Measurements from ENCODE around the gene ICE1. TPM values are rescaled to one million over a fixed set of nuclear protein-coding genes. Genes with fewer than 3 reads are reported as not detected.
A peak's percentile ranks its signal among the peaks of the same experiment; 100 is the strongest.

ICE1 gene
- total and polyA plus RNA-seq, 9 of the 15 experiments (the other 6 are each of a cell fraction or from before 2014, with no cell fraction given) = 4.9 to 47.4 (median 28.2) TPM

GRCh38 chr5:5492087-5492933, 69.8 kb downstream of the ICE1 start (continued):
- TF ChIP-seq, protein P1, sequence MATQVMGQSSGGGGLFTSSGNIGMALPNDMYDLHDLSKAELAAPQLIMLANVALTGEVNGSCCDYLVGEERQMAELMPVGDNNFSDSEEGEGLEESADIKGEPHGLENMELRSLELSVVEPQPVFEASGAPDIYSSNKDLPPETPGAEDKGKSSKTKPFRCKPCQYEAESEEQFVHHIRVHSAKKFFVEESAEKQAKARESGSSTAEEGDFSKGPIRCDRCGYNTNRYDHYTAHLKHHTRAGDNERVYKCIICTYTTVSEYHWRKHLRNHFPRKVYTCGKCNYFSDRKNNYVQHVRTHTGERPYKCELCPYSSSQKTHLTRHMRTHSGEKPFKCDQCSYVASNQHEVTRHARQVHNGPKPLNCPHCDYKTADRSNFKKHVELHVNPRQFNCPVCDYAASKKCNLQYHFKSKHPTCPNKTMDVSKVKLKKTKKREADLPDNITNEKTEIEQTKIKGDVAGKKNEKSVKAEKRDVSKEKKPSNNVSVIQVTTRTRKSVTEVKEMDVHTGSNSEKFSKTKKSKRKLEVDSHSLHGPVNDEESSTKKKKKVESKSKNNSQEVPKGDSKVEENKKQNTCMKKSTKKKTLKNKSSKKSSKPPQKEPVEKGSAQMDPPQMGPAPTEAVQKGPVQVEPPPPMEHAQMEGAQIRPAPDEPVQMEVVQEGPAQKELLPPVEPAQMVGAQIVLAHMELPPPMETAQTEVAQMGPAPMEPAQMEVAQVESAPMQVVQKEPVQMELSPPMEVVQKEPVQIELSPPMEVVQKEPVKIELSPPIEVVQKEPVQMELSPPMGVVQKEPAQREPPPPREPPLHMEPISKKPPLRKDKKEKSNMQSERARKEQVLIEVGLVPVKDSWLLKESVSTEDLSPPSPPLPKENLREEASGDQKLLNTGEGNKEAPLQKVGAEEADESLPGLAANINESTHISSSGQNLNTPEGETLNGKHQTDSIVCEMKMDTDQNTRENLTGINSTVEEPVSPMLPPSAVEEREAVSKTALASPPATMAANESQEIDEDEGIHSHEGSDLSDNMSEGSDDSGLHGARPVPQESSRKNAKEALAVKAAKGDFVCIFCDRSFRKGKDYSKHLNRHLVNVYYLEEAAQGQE (IDR thresholded peaks at IDR 0.05; ENCODE audit: borderline replicate concordance) = peak; percentile 64
- TF ChIP-seq, protein P1 (CRISPR knock-in tag; IDR thresholded peaks at IDR 0.05; ENCODE audit: low read depth) = no peak
- TF ChIP-seq CGGBP1 (CRISPR knock-in tag; IDR thresholded peaks at IDR 0.05) = no peak
- TF ChIP-seq LEF1 (IDR thresholded peaks at IDR 0.05) = no peak
- TF ChIP-seq ZNF134 (CRISPR knock-in tag; conservative IDR thresholded peaks at IDR 0.05) = no peak
- no peak for TF ChIP-seq ZFP30 (CRISPR knock-in tag; IDR thresholded peaks at IDR 0.05; ENCODE audit: borderline replicate concordance)
- peak; percentile 91 to 93 for TF ChIP-seq RAD21 (CRISPR knock-in tag; conservative IDR thresholded peaks at IDR 0.05 in 1 of 2, IDR thresholded peaks at IDR 0.05 in 1 of 2)
- TF ChIP-seq RBFOX2 (IDR thresholded peaks at IDR 0.05; ENCODE audit: low read depth, low read length) = no peak
- TF ChIP-seq, protein P2, sequence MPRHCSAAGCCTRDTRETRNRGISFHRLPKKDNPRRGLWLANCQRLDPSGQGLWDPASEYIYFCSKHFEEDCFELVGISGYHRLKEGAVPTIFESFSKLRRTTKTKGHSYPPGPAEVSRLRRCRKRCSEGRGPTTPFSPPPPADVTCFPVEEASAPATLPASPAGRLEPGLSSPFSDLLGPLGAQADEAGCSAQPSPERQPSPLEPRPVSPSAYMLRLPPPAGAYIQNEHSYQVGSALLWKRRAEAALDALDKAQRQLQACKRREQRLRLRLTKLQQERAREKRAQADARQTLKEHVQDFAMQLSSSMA (CRISPR knock-in tag; IDR thresholded peaks at IDR 0.05) = no peak
- TF ChIP-seq ELF1 (tag; IDR thresholded peaks at IDR 0.05) = peak; percentile 82
- no peak for TF ChIP-seq LARP7 (IDR thresholded peaks at IDR 0.05)
- no peak for TF ChIP-seq BACH1 (tag; IDR thresholded peaks at IDR 0.05)
- no peak for TF ChIP-seq KDM5B (IDR thresholded peaks at IDR 0.05; ENCODE audit: insufficient replicate concordance, low read depth, low read length)
- TF ChIP-seq ZNF274 (IDR thresholded peaks at IDR 0.05; ENCODE audit: borderline replicate concordance, low read depth, low read length) = no peak
- TF ChIP-seq NCOR1 (IDR thresholded peaks at IDR 0.05) = no peak
- 0 out of 2 replicates have a peak, but pooled peaks have one; percentile 21 for TF ChIP-seq SMARCA5 (IDR thresholded peaks at IDR 0.05)
- TF ChIP-seq, protein P3, sequence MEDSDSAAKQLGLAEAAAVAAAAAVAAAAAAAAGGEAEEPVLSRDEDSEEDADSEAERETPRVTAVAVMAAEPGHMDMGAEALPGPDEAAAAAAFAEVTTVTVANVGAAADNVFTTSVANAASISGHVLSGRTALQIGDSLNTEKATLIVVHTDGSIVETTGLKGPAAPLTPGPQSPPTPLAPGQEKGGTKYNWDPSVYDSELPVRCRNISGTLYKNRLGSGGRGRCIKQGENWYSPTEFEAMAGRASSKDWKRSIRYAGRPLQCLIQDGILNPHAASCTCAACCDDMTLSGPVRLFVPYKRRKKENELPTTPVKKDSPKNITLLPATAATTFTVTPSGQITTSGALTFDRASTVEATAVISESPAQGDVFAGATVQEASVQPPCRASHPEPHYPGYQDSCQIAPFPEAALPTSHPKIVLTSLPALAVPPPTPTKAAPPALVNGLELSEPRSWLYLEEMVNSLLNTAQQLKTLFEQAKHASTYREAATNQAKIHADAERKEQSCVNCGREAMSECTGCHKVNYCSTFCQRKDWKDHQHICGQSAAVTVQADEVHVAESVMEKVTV (CRISPR knock-in tag; IDR thresholded peaks at IDR 0.05) = peak; percentile 91

Measured in K562 (cell line).